OCI-LY1 (cell line): Measurements from ENCODE around the gene IL4I1.

Experiments
- H2AFZ ChIP-seq: fragments of 200-600 bp; sonication (generic), shearing (Covaris generic); 2 replicates; pipeline ENCODE4 v1.6.0; 2014; ENCODE audit warnings: antibody characterized with exemption, mild to moderate bottlenecking, low read length
- H3F3A ChIP-seq: fragments of 200-600 bp; sonication (generic), shearing (Covaris generic); 2 replicates; pipeline ENCODE4 v1.6.0; 2014; ENCODE audit warnings: mild to moderate bottlenecking, antibody characterized with exemption, low read length, moderate library complexity; ENCODE audit not compliant: insufficient read depth
- H3K27ac ChIP-seq: fragments of 200-600 bp; sonication (generic); 2 replicates; pipeline ENCODE4 v1.5.1; 2014; ENCODE audit warnings: low read length, mixed run types, mild to moderate bottlenecking, low read depth; ENCODE audit not compliant: poor library complexity, severe bottlenecking
- H3K27me3 ChIP-seq: fragments of 200-600 bp; sonication (generic); 2 replicates; pipeline ENCODE4 v1.6.0; 2014; ENCODE audit warnings: antibody characterized with exemption, mild to moderate bottlenecking, low read length, moderate library complexity; ENCODE audit not compliant: insufficient read depth
- H3K36me3 ChIP-seq: fragments of 200-600 bp; sonication (generic); 2 replicates; pipeline ENCODE4 v1.6.1; 2014; ENCODE audit warnings: mild to moderate bottlenecking, antibody characterized with exemption, low read length, moderate library complexity, mixed read lengths; ENCODE audit not compliant: insufficient read depth
- H3K4me1 ChIP-seq: fragments of 200-600 bp; sonication (generic); 2 replicates; pipeline ENCODE4 v1.5.1; 2014; ENCODE audit warnings: mild to moderate bottlenecking, low read length, moderate library complexity; ENCODE audit not compliant: insufficient read depth, severe bottlenecking
- H3K4me2 ChIP-seq: fragments of 200-600 bp; sonication (generic), shearing (Covaris generic); 2 replicates; pipeline ENCODE4 v1.6.1; 2014; ENCODE audit warnings: low read length
- H3K4me3 ChIP-seq: fragments of 200-600 bp; sonication (generic); 2 replicates; pipeline ENCODE4 v1.5.1; 2014; ENCODE audit warnings: low read length, low read depth, mild to moderate bottlenecking, mixed read lengths; ENCODE audit not compliant: poor library complexity, severe bottlenecking
- H3K79me2 ChIP-seq: fragments of 200-600 bp; shearing (Covaris generic); 2 replicates; pipeline ENCODE4 v1.6.1; 2016; ENCODE audit warnings: mixed run types, low read length, mixed read lengths; ENCODE audit not compliant: insufficient read depth
- H3K9ac ChIP-seq: fragments of 200-600 bp; sonication (generic), shearing (Covaris generic); 2 replicates; pipeline ENCODE4 v1.6.1; 2014; ENCODE audit warnings: mild to moderate bottlenecking, low read length, mixed read lengths
- H3K9me2 ChIP-seq: fragments of 200-600 bp; sonication (generic), shearing (Covaris generic); 2 replicates; pipeline ENCODE4 v1.6.1; 2014; ENCODE audit warnings: low read depth, mild to moderate bottlenecking, low read length, mixed read lengths
- H3K9me3 ChIP-seq: fragments of 200-600 bp; shearing (Covaris generic); 2 replicates; pipeline ENCODE4 v1.6.1; 2014; ENCODE audit warnings: low read length, mixed read lengths
- H4K20me1 ChIP-seq: fragments of 200-600 bp; sonication (generic), shearing (Covaris generic); 2 replicates; pipeline ENCODE4 v1.6.0; 2016; ENCODE audit warnings: mild to moderate bottlenecking, low read length; ENCODE audit not compliant: insufficient read depth
- CTCF ChIP-seq: fragments of 200-600 bp; sonication (generic), shearing (Covaris generic); IDR thresholded peaks from 2 replicates; pipeline ENCODE4 v1.5.1; 2017; ENCODE audit warnings: mild to moderate bottlenecking, antibody characterized with exemption, low read length, moderate library complexity, mixed read lengths
- EZH2 ChIP-seq: fragments of 200-600 bp; sonication (generic), shearing (Covaris generic); IDR thresholded peaks from 2 replicates; pipeline ENCODE4 v1.8.0; 2017; ENCODE audit warnings: borderline replicate concordance, mixed run types, mild to moderate bottlenecking, antibody characterized with exemption, low read length, moderate library complexity, mixed read lengths

The IL4I1 gene

DNA sequence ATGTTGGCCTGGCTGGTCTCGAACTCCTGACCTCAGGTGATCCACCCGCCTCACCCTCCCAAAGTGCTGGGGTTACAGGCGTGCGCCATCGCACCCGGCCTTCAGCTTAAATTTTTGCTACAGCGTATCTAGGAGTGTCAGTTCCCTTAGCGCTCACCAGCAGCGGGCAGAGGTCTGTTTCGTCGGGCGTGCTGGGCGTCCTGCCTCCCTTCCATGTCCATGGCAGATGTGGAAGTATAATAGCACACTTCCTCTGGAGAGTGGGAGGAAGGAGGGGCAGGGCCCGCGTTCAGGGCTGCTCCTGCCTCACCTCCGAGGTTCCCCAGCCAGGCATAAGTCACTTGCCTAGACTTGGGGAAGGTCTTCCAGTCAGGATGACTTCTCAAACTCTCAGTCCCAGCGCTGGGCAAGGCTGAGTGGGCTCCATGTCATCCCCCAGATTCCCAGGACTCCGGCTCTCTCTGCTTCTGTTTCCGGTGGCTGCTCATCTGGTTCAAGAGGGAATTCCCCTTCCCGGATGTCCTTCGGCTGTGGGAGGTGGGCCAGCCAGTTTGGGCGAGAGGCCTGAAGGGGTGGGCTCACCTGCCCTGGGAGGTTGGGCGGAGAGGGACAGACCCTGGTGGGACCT lies 9.5 kb downstream of the IL4I1 start:
- Histone ChIP-seq H4K20me1 (no peaks in the 10 kb centered on the region), H3K79me2 (no peaks in the 10 kb centered on the region), H3K9me3 (0 out of 2 replicates have a peak, but pooled peaks cover 3% of the 10 kb centered on the region), H3K36me3 (peaks cover 34% of the 10 kb centered on the region), H3K4me2 (no peak overlapping the region; the same call in 1 of the 2 replicates), H3K27ac (no peak overlapping the region), H3K4me3 (no peak overlapping the region), H3K27me3 (no peaks in the 10 kb centered on the region), H3K9ac (no peak overlapping the region; the same call in 1 of the 2 replicates), H2AFZ (no peak overlapping the region), H3K4me1 (peaks cover 39% of the 10 kb centered on the region), H3F3A (0 out of 2 replicates have a peak, but pooled peaks cover 2% of the 10 kb centered on the region), H3K9me2 (no peaks in the 10 kb centered on the region)
- TF ChIP-seq CTCF (no peak), EZH2 (no peak)

DNA sequence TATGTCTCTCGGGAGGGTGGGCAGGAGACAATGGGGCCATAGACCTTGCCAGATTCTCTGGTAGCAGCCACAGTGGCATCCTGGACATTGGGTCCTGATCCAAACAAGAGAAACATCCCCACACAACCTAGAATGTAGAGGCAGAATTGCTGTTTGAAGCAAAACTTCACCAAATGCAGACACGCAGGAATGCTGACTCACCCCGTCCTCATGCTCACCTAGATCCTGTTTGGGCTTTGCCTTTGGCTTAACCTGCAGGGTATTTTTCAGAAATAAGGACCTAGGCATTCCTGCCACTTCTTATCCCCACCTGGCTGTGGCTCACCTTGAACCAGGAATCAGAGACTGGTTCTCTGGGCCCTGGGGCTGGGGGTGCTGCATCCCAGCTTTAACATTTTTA lies 11.9 kb downstream of the IL4I1 start:
- Histone ChIP-seq H3K9me2 (no peaks in the 10 kb centered on the region), H3K79me2 (no peaks in the 10 kb centered on the region), H3K9me3 (0 out of 2 replicates have a peak, but pooled peaks cover 3% of the 10 kb centered on the region), H3K27ac (no peak overlapping the region), H3K36me3 (peaks cover 57% of the 10 kb centered on the region), H2AFZ (no peak overlapping the region), H3K27me3 (no peaks in the 10 kb centered on the region), H3K4me3 (no peak overlapping the region), H3K4me2 (no peak overlapping the region), H3K9ac (no peak overlapping the region), H3K4me1 (peaks cover 26% of the 10 kb centered on the region), H3F3A (0 out of 2 replicates have a peak, but pooled peaks cover 2% of the 10 kb centered on the region), H4K20me1 (no peaks in the 10 kb centered on the region)
- TF ChIP-seq CTCF (no peak), EZH2 (no peak)

DNA sequence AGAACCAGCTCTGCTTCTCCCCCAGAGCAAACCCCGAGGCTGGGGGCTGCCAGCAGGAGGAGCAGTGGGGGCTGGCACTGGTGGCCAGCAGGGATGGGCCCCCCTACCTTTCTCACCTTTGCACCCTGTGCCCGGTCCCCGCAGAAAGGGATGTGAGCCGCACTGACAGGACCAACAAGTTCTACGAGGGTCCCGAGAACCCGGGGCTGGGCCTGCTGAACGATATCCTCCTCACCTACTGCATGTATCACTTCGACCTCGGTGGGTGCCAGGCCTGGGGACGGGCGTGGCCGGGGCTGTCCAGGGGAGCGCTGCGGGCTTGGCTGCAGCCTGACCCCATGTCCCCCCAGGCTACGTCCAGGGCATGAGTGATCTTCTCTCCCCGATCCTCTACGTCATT lies 12.6 kb downstream of the IL4I1 start:
- H3K27me3 ChIP-seq, result no peaks in the 10 kb centered on the region
- peaks cover 57% of the 10 kb centered on the region for H3K36me3 ChIP-seq
- 0 out of 2 replicates have a peak, but pooled peaks cover 3% of the 10 kb centered on the region for H3K9me3 ChIP-seq
- H3F3A ChIP-seq, result no peaks in the 10 kb centered on the region
- peaks cover 26% of the 10 kb centered on the region for H3K4me1 ChIP-seq
- no peaks in the 10 kb centered on the region for H4K20me1 ChIP-seq
- no peak overlapping the region for H2AFZ ChIP-seq
- TF ChIP-seq CTCF (no peak), EZH2 (no peak)
- H3K79me2 ChIP-seq, result no peaks in the 10 kb centered on the region
- H3K4me2 ChIP-seq, result no peak overlapping the region
- no peak overlapping the region for H3K4me3 ChIP-seq
- no peak overlapping the region for H3K9ac ChIP-seq
- H3K9me2 ChIP-seq, result no peaks in the 10 kb centered on the region
- H3K27ac ChIP-seq, result no peak overlapping the region
